Measurements from ENCODE around the gene NOD2.

NOD2 gene

GRCh38 chr16:50669741-50670140, 23.7 kb upstream of the NOD2 start:
- DNase-seq (ENCODE audit: insufficient read length, low spot score) (no peak), FAIRE-seq (no peak)

DNA sequence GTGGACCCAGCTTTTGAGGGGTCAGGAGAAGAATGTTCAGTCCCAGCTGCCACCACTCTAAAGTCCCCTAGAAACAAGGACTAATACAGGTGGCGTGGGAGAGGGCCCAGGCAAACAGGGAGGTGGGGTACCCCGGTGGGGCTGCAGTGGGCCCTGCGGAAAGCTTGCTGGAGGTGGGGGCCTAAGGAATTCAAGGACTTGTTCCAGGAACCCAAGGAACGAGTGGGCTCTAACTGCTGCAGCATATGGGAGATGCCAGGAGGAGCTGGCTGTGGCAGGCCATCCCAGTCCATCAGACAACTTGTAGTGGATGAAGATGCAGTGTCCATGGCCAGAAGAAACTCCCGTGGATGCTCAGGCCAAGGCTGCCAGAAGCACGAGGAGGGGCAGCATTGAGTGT, 22.9 kb upstream of the NOD2 start:
- DNase-seq (ENCODE audit: insufficient read length, low spot score): no peak
- no peak for FAIRE-seq

GRCh38 chr16:50671644-50672260, 21.7 kb upstream of the NOD2 start:
- FAIRE-seq (no peak), DNase-seq (ENCODE audit: insufficient read length, low spot score) (no peak)

GRCh38 chr16:50673496-50674275, 19.7 kb upstream of the NOD2 start:
- FAIRE-seq: no peak
- no peak for DNase-seq (ENCODE audit: insufficient read length, low spot score)

GRCh38 chr16:50674831-50675230, 18.6 kb upstream of the NOD2 start:
- no peak for FAIRE-seq
- DNase-seq (ENCODE audit: insufficient read length, low spot score): no peak

- DNase-seq (ENCODE audit: insufficient read length, low spot score) (no peak), FAIRE-seq (no peak)
Measured at GRCh38 chr16:50675686-50676610, 17.5 kb upstream of the NOD2 start.

- no peak for DNase-seq (ENCODE audit: insufficient read length, low spot score)
- no peak for FAIRE-seq
Measured at GRCh38 chr16:50676684-50677225, 16.7 kb upstream of the NOD2 start.

- FAIRE-seq: no peak
- DNase-seq (ENCODE audit: insufficient read length, low spot score): no peak
Measured at GRCh38 chr16:50677351-50677750, 16.1 kb upstream of the NOD2 start.

DNA sequence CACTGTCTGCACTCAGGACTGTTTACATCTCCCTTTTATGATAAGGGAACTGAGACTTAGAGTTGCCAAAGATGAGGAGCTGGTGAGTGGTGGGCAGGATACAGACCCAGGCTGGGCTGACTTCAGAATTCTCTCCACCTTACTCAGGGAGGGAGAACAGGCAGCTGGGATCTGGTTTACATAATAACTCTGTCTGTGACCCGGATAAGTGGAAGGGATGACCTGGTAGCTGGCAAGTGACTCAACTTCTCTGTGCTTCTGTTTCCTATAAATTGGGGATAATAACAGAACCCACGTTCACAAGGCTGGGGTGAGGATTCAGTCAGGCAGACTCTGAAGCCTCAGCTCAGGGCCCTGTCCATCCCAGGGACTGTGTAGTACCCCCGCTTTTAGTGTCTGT, 14.9 kb upstream of the NOD2 start:
- DNase-seq (ENCODE audit: insufficient read length, low spot score) (no peak), FAIRE-seq (no peak)

- no peak for FAIRE-seq
- no peak for DNase-seq (ENCODE audit: insufficient read length, low spot score)
Measured at GRCh38 chr16:50679266-50679665, 14.1 kb upstream of the NOD2 start.

DNA sequence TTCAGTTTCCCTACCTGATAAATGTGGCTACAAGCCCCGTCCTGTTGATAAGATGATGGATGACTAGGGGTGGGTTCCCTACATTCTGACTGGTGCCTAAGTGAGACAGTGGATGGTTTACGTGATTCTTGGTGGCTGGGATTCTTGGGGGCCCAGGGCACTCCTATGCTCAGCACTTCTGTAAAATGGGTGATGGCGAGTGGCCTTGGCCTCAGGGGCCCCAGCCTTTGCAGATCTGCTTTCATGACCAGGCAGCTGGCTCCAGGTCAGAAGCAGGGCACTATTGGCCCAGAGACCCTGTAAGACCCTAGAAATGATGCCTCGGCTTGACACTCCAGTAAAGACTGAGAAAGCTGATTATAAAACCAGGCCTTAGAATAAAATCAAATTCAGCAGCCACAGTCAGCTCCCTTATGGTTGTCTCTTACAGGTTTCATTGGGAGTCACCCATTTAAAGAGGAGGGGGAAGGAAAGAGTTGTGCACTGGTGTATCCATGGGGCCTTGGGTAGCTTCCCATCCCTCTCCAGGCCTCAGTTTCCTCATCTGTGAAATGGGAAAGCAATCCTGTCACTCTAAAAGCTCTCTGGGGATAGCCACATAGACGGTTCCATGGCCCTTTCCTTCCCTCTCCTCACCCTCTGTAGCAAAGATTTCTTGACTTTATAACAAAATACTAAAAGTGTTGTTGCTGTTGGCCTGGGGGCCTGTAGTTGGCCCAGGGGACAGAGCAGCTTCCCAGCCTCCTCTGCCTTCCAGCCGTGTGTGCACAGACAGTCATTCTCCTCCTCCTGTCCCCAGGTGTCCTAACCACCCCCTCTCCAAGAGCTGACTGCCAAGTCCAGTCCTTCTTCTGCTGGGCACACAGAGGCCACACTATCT, 13.5 kb upstream of the NOD2 start:
- DNase-seq (ENCODE audit: insufficient read length, low spot score) (no peak), FAIRE-seq (no peak)

DNA sequence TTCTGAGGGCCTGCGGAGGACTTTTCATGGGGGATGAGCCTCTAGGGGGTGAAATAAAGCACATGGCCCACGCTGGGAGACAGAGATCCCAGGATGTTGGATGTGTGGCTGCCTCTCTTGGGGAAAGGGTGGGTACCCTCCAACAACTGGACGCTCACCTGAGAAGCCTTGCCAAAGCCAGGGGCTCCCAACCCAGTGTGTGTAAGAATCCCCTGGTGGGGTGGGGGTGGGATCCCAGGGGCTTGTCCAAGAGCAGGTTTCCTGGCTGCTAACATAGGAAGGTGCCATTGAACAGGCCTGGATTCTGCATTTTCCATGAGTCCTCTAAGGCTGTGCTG, 12.9 kb upstream of the NOD2 start:
- no peak for FAIRE-seq
- DNase-seq (ENCODE audit: insufficient read length, low spot score): no peak

GRCh38 chr16:50681021-50681885, 12.2 kb upstream of the NOD2 start, which contains the start of gene SNX20:
SNX20 (minus strand) TSS chr16:50681312; CDS start chr16:50677526, 3,786 bp downstream.
- DNase-seq (ENCODE audit: insufficient read length, low spot score) (no peak), FAIRE-seq (no peak)

- FAIRE-seq (no peak), DNase-seq (ENCODE audit: insufficient read length, low spot score) (no peak)
Measured at GRCh38 chr16:50683689-50684374, 9.6 kb upstream of the NOD2 start.

GRCh38 chr16:50684823-50685461, 8.5 kb upstream of the NOD2 start:
- FAIRE-seq (no peak), DNase-seq (ENCODE audit: insufficient read length, low spot score) (no peak)

DNA sequence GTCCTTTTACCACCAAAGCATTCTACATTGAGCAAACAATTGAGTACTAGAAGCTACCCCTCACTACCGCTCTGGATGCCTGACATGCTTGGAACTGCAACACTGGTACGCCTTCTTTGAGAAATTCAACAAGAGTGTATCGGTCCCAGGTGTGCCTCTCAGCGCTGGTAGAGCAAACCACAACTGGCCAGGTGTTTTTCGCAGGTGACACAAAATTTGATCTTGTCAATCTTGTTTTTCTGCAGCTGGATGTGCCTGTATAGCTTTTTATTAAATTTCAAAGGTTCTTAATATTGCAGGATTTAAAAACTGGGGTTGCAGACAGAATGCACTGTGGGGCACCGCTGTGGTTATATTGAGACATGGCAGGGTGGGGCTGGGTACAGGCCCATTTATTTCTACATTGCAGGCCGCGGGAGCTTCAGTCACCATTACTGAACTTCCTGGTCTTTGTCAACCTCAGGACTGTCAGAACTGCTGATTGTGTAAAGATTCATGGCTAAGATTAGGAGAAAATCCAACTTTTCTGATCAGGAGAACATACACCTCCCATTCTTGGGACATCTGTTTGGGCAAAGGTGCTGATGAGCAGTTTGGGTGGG, 7.8 kb upstream of the NOD2 start:
- FAIRE-seq (no peak), DNase-seq (ENCODE audit: insufficient read length, low spot score) (no peak)

- no peak for DNase-seq (ENCODE audit: insufficient read length, low spot score)
- no peak for FAIRE-seq
Measured at GRCh38 chr16:50688083-50688482, 5.3 kb upstream of the NOD2 start.

DNA sequence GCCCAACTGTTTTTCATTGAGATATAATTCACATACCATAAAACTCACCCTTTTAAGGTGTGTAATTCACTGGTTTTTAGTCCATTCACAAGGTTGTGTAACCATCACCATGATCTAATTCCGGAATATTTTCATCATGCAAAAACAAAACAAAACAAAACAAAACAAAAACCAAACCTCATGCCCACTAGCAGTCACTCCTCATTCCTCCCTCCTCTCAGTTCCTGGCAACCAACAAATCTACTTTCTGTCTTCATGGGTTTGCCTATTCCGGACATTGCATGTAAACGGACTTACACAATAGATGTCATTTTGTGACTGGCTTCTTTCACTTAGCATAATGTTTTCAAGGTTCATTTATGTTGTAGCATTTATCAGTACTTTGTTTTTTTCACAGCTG, 4.5 kb upstream of the NOD2 start:
- no peak for FAIRE-seq
- no peak for DNase-seq (ENCODE audit: insufficient read length, low spot score)

Data from HTR-8/SVneo (cell line).